ENCODE data around the gene MSMP. TPM values are rescaled to one million over a fixed set of nuclear protein-coding genes. Genes with fewer than 3 reads are reported as not detected.

MSMP gene
- total RNA-seq (2021) = 1.0 to 2.1 TPM (median 1.2 TPM) in 3 replicates
- Bru-seq, nascent RNA = not detected
- long read RNA-seq, experiment 1 = 0 reads
- long read RNA-seq, experiment 2 = 0 reads
- long read RNA-seq, experiment 3, partial matches to known transcripts = 0 of 2 reads
- long read RNA-seq, experiment 3, other reads (novel, unspliced or antisense) = 0 of 2 reads

- POLR2A ChIA-PET = no interaction called here
- Mint-ChIP-seq H3K4me3 (no peak within 1 kb of the TSS), H3K4me1 (peaks cover 24% of the 10 kb centered on the region)
Observed at GRCh38 chr9:35754264-35754663, at the start of gene MSMP. TSS of gene MSMP (minus strand) at chr9:35754276. CDS start at chr9:35754129, 147 bp downstream.

More at GRCh38 chr9:35754264-35754663, at the start of gene MSMP:
- CTCF ChIA-PET = interaction anchor here (1.4 to 3.1 kb wide), 3 partner anchors 23 to 128 kb away, joined by 3 to 27 read pairs (median 4); partner anchors contain the start of genes CREB3 and TLN1
- no peak within 1 kb of the TSS for H3K27ac Mint-ChIP-seq
- no peak for DNase-seq (ENCODE audit: low spot score)
- H3K36me3 Mint-ChIP-seq = peaks cover 21% of the 10 kb centered on the region
- no peak for ATAC-seq
- no peaks in the 10 kb centered on the region for H3K27me3 Mint-ChIP-seq (ENCODE audit: low read depth)
- H3K9me3 Mint-ChIP-seq = no peaks in the 10 kb centered on the region
- TF ChIP-seq JUN (CRISPR knock-in tag; IDR thresholded peaks at IDR 0.05) (no peak), CREB1 (CRISPR knock-in tag; IDR thresholded peaks at IDR 0.05) (no peak), IRF2 (CRISPR knock-in tag; IDR thresholded peaks at IDR 0.05; ENCODE audit: borderline replicate concordance, low read depth) (no peak), RORB (CRISPR knock-in tag; IDR thresholded peaks at IDR 0.05) (no peak), RELA (CRISPR knock-in tag; IDR thresholded peaks at IDR 0.05; ENCODE audit: borderline replicate concordance) (no peak), ELF4 (CRISPR knock-in tag; IDR thresholded peaks at IDR 0.05; ENCODE audit: low read depth) (no peak), ESRRA (CRISPR knock-in tag; IDR thresholded peaks at IDR 0.05; ENCODE audit: borderline replicate concordance) (no peak), EMX1 (CRISPR knock-in tag; IDR thresholded peaks at IDR 0.05) (no peak), TEAD4 (CRISPR knock-in tag; IDR thresholded peaks at IDR 0.05) (no peak), E2F1 (CRISPR knock-in tag; IDR thresholded peaks at IDR 0.05) (no peak), ZNF416 (CRISPR knock-in tag; IDR thresholded peaks at IDR 0.05) (no peak), ZBTB43 (CRISPR knock-in tag; IDR thresholded peaks at IDR 0.05) (no peak), CDX4 (CRISPR knock-in tag; IDR thresholded peaks at IDR 0.05; ENCODE audit: borderline replicate concordance) (no peak), E2F4 (CRISPR knock-in tag; IDR thresholded peaks at IDR 0.05; ENCODE audit: borderline replicate concordance, low read depth) (no peak), NFYB (CRISPR knock-in tag; conservative IDR thresholded peaks at IDR 0.05; ENCODE audit: low read depth) (no peak)
- TF ChIP-seq, protein P1, sequence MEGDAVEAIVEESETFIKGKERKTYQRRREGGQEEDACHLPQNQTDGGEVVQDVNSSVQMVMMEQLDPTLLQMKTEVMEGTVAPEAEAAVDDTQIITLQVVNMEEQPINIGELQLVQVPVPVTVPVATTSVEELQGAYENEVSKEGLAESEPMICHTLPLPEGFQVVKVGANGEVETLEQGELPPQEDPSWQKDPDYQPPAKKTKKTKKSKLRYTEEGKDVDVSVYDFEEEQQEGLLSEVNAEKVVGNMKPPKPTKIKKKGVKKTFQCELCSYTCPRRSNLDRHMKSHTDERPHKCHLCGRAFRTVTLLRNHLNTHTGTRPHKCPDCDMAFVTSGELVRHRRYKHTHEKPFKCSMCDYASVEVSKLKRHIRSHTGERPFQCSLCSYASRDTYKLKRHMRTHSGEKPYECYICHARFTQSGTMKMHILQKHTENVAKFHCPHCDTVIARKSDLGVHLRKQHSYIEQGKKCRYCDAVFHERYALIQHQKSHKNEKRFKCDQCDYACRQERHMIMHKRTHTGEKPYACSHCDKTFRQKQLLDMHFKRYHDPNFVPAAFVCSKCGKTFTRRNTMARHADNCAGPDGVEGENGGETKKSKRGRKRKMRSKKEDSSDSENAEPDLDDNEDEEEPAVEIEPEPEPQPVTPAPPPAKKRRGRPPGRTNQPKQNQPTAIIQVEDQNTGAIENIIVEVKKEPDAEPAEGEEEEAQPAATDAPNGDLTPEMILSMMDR (IDR thresholded peaks at IDR 0.05) = no peak
- TF ChIP-seq, protein P2, sequence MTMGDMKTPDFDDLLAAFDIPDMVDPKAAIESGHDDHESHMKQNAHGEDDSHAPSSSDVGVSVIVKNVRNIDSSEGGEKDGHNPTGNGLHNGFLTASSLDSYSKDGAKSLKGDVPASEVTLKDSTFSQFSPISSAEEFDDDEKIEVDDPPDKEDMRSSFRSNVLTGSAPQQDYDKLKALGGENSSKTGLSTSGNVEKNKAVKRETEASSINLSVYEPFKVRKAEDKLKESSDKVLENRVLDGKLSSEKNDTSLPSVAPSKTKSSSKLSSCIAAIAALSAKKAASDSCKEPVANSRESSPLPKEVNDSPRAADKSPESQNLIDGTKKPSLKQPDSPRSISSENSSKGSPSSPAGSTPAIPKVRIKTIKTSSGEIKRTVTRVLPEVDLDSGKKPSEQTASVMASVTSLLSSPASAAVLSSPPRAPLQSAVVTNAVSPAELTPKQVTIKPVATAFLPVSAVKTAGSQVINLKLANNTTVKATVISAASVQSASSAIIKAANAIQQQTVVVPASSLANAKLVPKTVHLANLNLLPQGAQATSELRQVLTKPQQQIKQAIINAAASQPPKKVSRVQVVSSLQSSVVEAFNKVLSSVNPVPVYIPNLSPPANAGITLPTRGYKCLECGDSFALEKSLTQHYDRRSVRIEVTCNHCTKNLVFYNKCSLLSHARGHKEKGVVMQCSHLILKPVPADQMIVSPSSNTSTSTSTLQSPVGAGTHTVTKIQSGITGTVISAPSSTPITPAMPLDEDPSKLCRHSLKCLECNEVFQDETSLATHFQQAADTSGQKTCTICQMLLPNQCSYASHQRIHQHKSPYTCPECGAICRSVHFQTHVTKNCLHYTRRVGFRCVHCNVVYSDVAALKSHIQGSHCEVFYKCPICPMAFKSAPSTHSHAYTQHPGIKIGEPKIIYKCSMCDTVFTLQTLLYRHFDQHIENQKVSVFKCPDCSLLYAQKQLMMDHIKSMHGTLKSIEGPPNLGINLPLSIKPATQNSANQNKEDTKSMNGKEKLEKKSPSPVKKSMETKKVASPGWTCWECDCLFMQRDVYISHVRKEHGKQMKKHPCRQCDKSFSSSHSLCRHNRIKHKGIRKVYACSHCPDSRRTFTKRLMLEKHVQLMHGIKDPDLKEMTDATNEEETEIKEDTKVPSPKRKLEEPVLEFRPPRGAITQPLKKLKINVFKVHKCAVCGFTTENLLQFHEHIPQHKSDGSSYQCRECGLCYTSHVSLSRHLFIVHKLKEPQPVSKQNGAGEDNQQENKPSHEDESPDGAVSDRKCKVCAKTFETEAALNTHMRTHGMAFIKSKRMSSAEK (CRISPR knock-in tag; IDR thresholded peaks at IDR 0.05; ENCODE audit: borderline replicate concordance) = no peak
- TF ChIP-seq, protein P3, sequence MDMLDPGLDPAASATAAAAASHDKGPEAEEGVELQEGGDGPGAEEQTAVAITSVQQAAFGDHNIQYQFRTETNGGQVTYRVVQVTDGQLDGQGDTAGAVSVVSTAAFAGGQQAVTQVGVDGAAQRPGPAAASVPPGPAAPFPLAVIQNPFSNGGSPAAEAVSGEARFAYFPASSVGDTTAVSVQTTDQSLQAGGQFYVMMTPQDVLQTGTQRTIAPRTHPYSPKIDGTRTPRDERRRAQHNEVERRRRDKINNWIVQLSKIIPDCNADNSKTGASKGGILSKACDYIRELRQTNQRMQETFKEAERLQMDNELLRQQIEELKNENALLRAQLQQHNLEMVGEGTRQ (CRISPR knock-in tag; IDR thresholded peaks at IDR 0.05) = no peak

Measured in WTC11 (cell line).